IMR-90 (cell line): Measurements from ENCODE around the gene AXIN1.

ENCODE experiments used
- BHLHE40 ChIP-seq: fragments of 150-350 bp; IDR thresholded peaks from 2 replicates; pipeline ENCODE4 v1.6.1; 2016; ENCODE audit warnings: mild to moderate bottlenecking, low read depth, low read length
- CEBPB ChIP-seq: IDR thresholded peaks from 2 replicates; pipeline ENCODE4 v1.6.1; 2012; ENCODE audit warnings: low read depth, low read length, improper control_type of control experiment
- POLR2A ChIP-seq: IDR thresholded peaks from 2 replicates; pipeline ENCODE4 v1.6.1; 2012; ENCODE audit warnings: mild to moderate bottlenecking, low read depth, low read length
- RAD21 ChIP-seq: IDR thresholded peaks from 2 replicates; pipeline ENCODE4 v1.6.1; 2012; ENCODE audit warnings: low read length, improper control_type of control experiment
- RFX5 ChIP-seq: IDR thresholded peaks from 2 replicates; pipeline ENCODE4 v1.8.0; 2012; ENCODE audit warnings: low read depth, mild to moderate bottlenecking, low read length, moderate library complexity
- TF ChIP-seq, protein P1 (sequence below): conservative IDR thresholded peaks from 2 replicates; pipeline ENCODE4 v1.5.1; 2012; ENCODE audit warnings: mild to moderate bottlenecking, low read depth, low read length, improper control_type of control experiment

DNA sequence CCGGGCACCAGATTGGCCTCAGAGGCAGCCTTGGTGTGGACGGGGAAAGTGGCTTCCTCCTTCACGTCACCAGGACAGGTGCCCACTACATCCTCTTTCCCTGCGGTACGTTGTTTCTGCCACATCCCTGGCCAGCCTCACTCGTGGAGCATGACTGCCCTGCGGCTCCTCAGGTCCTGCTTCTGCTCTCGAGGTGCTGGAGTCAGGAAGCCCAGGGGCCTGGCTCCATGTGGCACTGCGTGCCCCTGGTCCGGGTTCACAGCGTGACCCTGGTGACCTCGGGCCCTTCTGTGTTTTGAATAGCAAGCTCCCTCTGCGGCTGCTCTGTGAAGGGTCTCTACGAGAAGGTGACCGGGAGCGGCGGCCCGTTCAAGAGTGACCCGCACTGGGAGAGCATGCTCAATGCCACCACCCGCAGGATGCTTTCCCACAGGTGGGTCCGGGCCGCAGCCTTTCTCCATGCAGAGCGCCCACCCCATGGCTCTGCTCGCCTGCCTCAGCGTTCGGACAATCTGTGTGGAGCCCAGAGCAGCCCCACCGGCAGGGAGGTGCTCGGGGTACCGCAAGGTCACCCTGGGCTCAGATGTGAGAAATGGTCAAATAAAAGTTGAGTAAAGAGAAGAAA is 90.3 kb downstream of the AXIN1 start:
- TF ChIP-seq POLR2A (no peak), BHLHE40 (no peak), RAD21 (no peak), CEBPB (no peak), RFX5 (no peak)
- TF ChIP-seq, protein P1, sequence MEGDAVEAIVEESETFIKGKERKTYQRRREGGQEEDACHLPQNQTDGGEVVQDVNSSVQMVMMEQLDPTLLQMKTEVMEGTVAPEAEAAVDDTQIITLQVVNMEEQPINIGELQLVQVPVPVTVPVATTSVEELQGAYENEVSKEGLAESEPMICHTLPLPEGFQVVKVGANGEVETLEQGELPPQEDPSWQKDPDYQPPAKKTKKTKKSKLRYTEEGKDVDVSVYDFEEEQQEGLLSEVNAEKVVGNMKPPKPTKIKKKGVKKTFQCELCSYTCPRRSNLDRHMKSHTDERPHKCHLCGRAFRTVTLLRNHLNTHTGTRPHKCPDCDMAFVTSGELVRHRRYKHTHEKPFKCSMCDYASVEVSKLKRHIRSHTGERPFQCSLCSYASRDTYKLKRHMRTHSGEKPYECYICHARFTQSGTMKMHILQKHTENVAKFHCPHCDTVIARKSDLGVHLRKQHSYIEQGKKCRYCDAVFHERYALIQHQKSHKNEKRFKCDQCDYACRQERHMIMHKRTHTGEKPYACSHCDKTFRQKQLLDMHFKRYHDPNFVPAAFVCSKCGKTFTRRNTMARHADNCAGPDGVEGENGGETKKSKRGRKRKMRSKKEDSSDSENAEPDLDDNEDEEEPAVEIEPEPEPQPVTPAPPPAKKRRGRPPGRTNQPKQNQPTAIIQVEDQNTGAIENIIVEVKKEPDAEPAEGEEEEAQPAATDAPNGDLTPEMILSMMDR = no peak
